NCI-H1048 (cell line): Measurements from ENCODE around the gene ATP6V0E2.

ENCODE experiments used
- DNase-seq: peaks from one replicate; lab custom pipeline; 2025; lab: John Stamatoyannopoulos, UW

The ATP6V0E2 gene

GRCh38 chr7:149864023-149864422 is 9.7 kb upstream of the ATP6V0E2 start:
- DNase-seq = no peak

GRCh38 chr7:149864751-149865150 is 9.0 kb upstream of the ATP6V0E2 start:
- DNase-seq = no peak

GRCh38 chr7:149865437-149865836 is 8.3 kb upstream of the ATP6V0E2 start:
- DNase-seq = no peak

- DNase-seq = no peak
Observed at GRCh38 chr7:149866139-149866778, 7.5 kb upstream of the ATP6V0E2 start.

- DNase-seq = no peak
Observed at GRCh38 chr7:149866779-149867447, 6.9 kb upstream of the ATP6V0E2 start.

GRCh38 chr7:149867762-149868622 is 5.8 kb upstream of the ATP6V0E2 start:
- DNase-seq = no peak

GRCh38 chr7:149868623-149869290 is 5.0 kb upstream of the ATP6V0E2 start:
- no peak for DNase-seq

GRCh38 chr7:149869291-149869650 is 4.5 kb upstream of the ATP6V0E2 start:
- DNase-seq = no peak

GRCh38 chr7:149869867-149870266 is 3.9 kb upstream of the ATP6V0E2 start:
- DNase-seq = no peak

- DNase-seq = no peak
Observed at GRCh38 chr7:149870274-149870673, 3.5 kb upstream of the ATP6V0E2 start.

- DNase-seq = no peak
Observed at GRCh38 chr7:149870701-149871483, 2.9 kb upstream of the ATP6V0E2 start.

GRCh38 chr7:149871576-149871975 is 2.2 kb upstream of the ATP6V0E2 start:
- DNase-seq = peak; percentile 59

GRCh38 chr7:149872419-149873073 is 1.2 kb upstream of the ATP6V0E2 start:
- peak; percentile 6 for DNase-seq

- DNase-seq = no peak
Observed at GRCh38 chr7:149873970-149874643, 338 bp downstream of the ATP6V0E2 start.

GRCh38 chr7:149874644-149875028 is 867 bp downstream of the ATP6V0E2 start:
- no peak for DNase-seq

- DNase-seq = no peak
Observed at GRCh38 chr7:149875396-149875795, 1.6 kb downstream of the ATP6V0E2 start.

- no peak for DNase-seq
Observed at GRCh38 chr7:149877890-149878522, 4.2 kb downstream of the ATP6V0E2 start.

GRCh38 chr7:149878523-149878921 is 4.8 kb downstream of the ATP6V0E2 start:
- DNase-seq = no peak

- no peak for DNase-seq
Observed at GRCh38 chr7:149879271-149879743, 5.5 kb downstream of the ATP6V0E2 start.
